Adrenal gland (tissue), 12 donors: Measurements from ENCODE around the gene ASTN2. TPM values are rescaled to one million over a fixed set of nuclear protein-coding genes. Genes with fewer than 3 reads are reported as not detected.

Experiments used
- DNase-seq, 7 donors: peaks; one replicate each; pipeline ENCODE4 v3.0.0-alpha.2; 2019 to 2020
- H3K27ac ChIP-seq, 5 donors: fragments of 200-600 bp; sonication (generic) in 4 of 5; 1 replicate in 3 of 5; 2 replicates in 2 of 5; pipeline versions ENCODE4 v1.5.1 to v1.8.0; 2016 to 2020; ENCODE audit warnings: mild to moderate bottlenecking in 1 of 5
- H3K27me3 ChIP-seq: fragments of 200-600 bp; 2 replicates; pipeline ENCODE4 v1.8.0; 2021
- H3K36me3 ChIP-seq, 2 donors: fragments of 200-600 bp; replicated peaks in 1 of 2; 1 replicate in 1 of 2; 2 replicates in 1 of 2; pipeline versions ENCODE4 v1.5.1 to v1.8.0; 2018 to 2022
- H3K4me1 ChIP-seq, 2 donors: fragments of 200-600 bp; replicated peaks in 1 of 2; 1 replicate in 1 of 2; 2 replicates in 1 of 2; pipeline versions ENCODE4 v1.5.1 to v1.8.0; 2018 to 2021
- H3K4me3 ChIP-seq, 4 donors: fragments of 200-600 bp; sonication (generic) in 3 of 4; one replicate each; pipeline ENCODE4 v1.5.1; 2016 to 2018
- H3K9me3 ChIP-seq, 3 donors: fragments of 200-600 bp; sonication (generic) in 1 of 3; replicated peaks in 1 of 3; 1 replicate in 2 of 3; 2 replicates in 1 of 3; pipeline versions ENCODE4 v1.5.1 to v1.8.0; 2016 to 2021
- CTCF ChIP-seq, 6 experiments: fragments of 450-650 bp in 4 of 6; fragments of 200-600 bp in 2 of 6; sonication (generic) in 1 of 6; IDR thresholded peaks; 1 replicate in 5 of 6; 2 replicates in 1 of 6; pipeline versions ENCODE4 v1.5.1 to v1.8.0; 2016 to 2021; ENCODE audit warnings: antibody characterized with exemption in 6 of 6, mild to moderate bottlenecking in 2 of 6, moderate library complexity in 1 of 6
- POLR2A ChIP-seq, 2 donors: fragments of 450-650 bp; IDR thresholded peaks; one replicate each; pipeline ENCODE4 v1.6.1; 2017; ENCODE audit warnings: antibody characterized with exemption in 2 of 2, mild to moderate bottlenecking in 2 of 2, moderate library complexity in 1 of 2
- WGBS, 4 donors: extraction: QIAGEN DNeasy Blood & Tissue Kit in 2 of 4; methylation state at CpG; one replicate each; pipeline versions ENCODE4 v1.1.5 to v1.1.7; 2013 to 2017; 5-methylcytosine and 5-hydroxymethylcytosine counted together
- intact Hi-C, 2 donors: fragments of 100-400 bp; cut with DNase I; formaldehyde crosslinking; loops; one replicate each; pipeline versions ENCODE4 v1.14.1 to v1.15.0; 2022 to 2023
- polyA plus RNA-seq, 3 donors: library from polyadenylated mRNA; stranded (reverse); fragments of 200-250 nt in 2 of 3; fragments of 350-450 nt in 1 of 3; fragmentation: Illumina TruSeq in 1 of 3; extraction: RNeasy Lipid Tissue Mini Kit (QIAGEN cat#74804) in 1 of 3; gene quantifications; one replicate each; pipeline ENCODE4 v1.2.3, GENCODE V29; 2013 to 2014
- total RNA-seq, 9 donors: library from RNA; depleted of rRNA in 4 of 9; stranded (reverse); fragments of >200 nt in 4 of 9; fragments of 120-200 nt in 1 of 9; fragmentation: NEBNext Ultra II Directional in 1 of 9; extraction: Animal tissue kit (Norgen Biotek cat#: 25700) in 1 of 9; gene quantifications; one replicate each; pipeline versions ENCODE4 v1.1.0 to v1.2.4, GENCODE V29; 2013 to 2023
- donor health status: healthy with polysubstance abuse.
- donor health status: Bipolar disorder and iron deficiency.
- donor health status: DM: yes; HTN: yes; CAD: no.
- donor health status: DM: no; HTN: no; CAD: no.
- donor health status: DM: no; HTN: no; CAD: no.
- donor health status: DM: yes; HTN: yes; CAD: no.

ASTN2 gene
- total and polyA plus RNA-seq, 12 donors, result 2.5 to 15.6 (median 6.8) TPM

- H3K36me3 ChIP-seq, result no peaks in the 10 kb centered on the region
- H3K27me3 ChIP-seq, result no peaks in the 10 kb centered on the region
- no peak overlapping the region for H3K27ac ChIP-seq
- no peaks in the 10 kb centered on the region for H3K9me3 ChIP-seq
- no peaks in the 10 kb centered on the region for H3K4me1 ChIP-seq
- WGBS, 4 donors, result 73 to 83% (median 77%) methylated on average over 1 of the region's 1 CpG
- DNase-seq, result no peak
- TF ChIP-seq CTCF (IDR thresholded peaks at IDR 0.05) (no peak), POLR2A (IDR thresholded peaks at IDR 0.05) (no peak)
- intact Hi-C loops, result no loop called here
- H3K4me3 ChIP-seq, result no peak overlapping the region
Measured at GRCh38 chr9:117153021-117153420, 261.8 kb downstream of the ASTN2 start.

- intact Hi-C loops, result no loop called here
- DNase-seq, result no peak
Measured at GRCh38 chr9:117151716-117152115, 263.1 kb downstream of the ASTN2 start.

GRCh38 chr9:117149996-117150395, 264.9 kb downstream of the ASTN2 start:
- Histone ChIP-seq H3K9me3 (no peaks in the 10 kb centered on the region), H3K4me1 (no peaks in the 10 kb centered on the region)
- 78 to 89% (median 85%) methylated on average over 4 of the region's 4 CpGs for WGBS, 4 donors

More at GRCh38 chr9:117151716-117152115, 263.1 kb downstream of the ASTN2 start:
- TF ChIP-seq CTCF (IDR thresholded peaks at IDR 0.05) (no peak), POLR2A (IDR thresholded peaks at IDR 0.05) (no peak)
- Histone ChIP-seq H3K27ac (no peak overlapping the region), H3K4me3 (no peak overlapping the region), H3K4me1 (no peaks in the 10 kb centered on the region), H3K27me3 (no peaks in the 10 kb centered on the region), H3K36me3 (no peaks in the 10 kb centered on the region), H3K9me3 (no peaks in the 10 kb centered on the region)
- WGBS, 4 donors, result 62 to 83% (median 70%) methylated on average over 2 of the region's 2 CpGs

GRCh38 chr9:117145811-117146490, 268.9 kb downstream of the ASTN2 start:
- no peak for DNase-seq
- Histone ChIP-seq H3K4me3 (no peak overlapping the region), H3K36me3 (no peaks in the 10 kb centered on the region), H3K4me1 (no peaks in the 10 kb centered on the region), H3K27me3 (no peaks in the 10 kb centered on the region), H3K9me3 (no peaks in the 10 kb centered on the region), H3K27ac (no peak overlapping the region)
- intact Hi-C loops, result no loop called here
- TF ChIP-seq POLR2A (IDR thresholded peaks at IDR 0.05) (no peak), CTCF (IDR thresholded peaks at IDR 0.05) (no peak)
- WGBS, 4 donors, result 65 to 84% (median 75%) methylated on average over 7 of the region's 7 CpGs

More at GRCh38 chr9:117149996-117150395, 264.9 kb downstream of the ASTN2 start:
- no peak for TF ChIP-seq CTCF (IDR thresholded peaks at IDR 0.05)
- TF ChIP-seq POLR2A (IDR thresholded peaks at IDR 0.05), result no peak
- intact Hi-C loops, result no loop called here
- no peak for DNase-seq
- no peaks in the 10 kb centered on the region for H3K36me3 ChIP-seq
- H3K27me3 ChIP-seq, result no peaks in the 10 kb centered on the region
- no peak overlapping the region for H3K27ac ChIP-seq
- H3K4me3 ChIP-seq, result no peak overlapping the region
